ENCODE results near the gene SEMA5B.
A peak's percentile ranks its signal among the peaks of the same experiment; 100 is the strongest.

The SEMA5B gene

DNA sequence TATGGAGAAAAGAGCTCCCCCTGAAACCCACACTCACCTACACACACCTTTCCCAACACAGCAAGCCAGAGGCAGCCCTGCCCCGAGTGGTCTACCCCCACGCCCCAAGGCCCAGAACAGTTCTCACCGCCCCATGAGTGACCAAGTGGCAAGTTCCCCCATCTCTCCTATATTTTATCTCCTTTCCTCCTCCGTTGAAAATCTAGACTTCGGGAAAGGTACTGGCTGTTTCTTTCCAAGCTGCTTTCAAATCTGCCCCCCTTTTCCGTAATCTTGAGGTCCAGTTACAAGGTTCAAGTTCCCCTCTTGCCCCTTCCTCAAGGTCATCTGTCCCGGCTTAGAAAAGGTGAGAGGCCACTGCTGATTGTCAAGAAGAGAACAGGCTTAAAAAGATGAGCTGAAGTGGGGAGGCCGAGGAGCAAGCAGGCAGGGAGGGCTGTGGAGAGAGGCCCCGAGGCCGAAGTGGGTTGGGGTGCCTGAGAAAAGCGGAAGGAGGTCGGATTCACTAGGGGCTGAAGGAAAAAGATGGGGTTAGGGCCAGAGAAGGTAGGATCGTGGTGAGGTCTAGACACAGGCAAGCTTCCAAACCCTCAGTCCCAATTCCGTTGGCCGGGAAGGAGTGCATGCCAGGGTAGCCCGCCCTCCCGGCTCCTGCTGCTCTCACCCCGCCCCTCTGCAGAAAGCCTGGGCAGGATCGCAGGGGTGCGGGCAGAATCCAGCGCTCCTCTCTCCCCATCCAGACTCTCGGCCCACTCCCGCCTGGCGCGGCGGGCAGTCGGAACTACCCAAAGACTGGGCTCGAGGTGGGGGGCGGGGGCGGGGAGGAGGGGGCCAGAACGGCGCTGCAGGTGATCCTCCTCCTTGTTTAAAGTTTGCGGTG is 1.7 kb downstream of the SEMA5B start:
- Histone ChIP-seq H2BK5ac (ENCODE audit: low read length) (no peak overlapping the region), H4K91ac (ENCODE audit: low read depth, low read length, poor library complexity) (no peak overlapping the region), H3K14ac (ENCODE audit: low read length) (no peak overlapping the region), H3K9ac (ENCODE audit: low read depth, low read length, poor library complexity) (peak overlapping the region; percentile 56), H3K9me3 (replicated peaks in 1 of 2; ENCODE audit: control insufficient read depth in 2 of 2, insufficient read depth in 1 of 2, low read depth in 1 of 2, low read length in 2 of 2) (peaks cover 0 to 46% of the 10 kb centered on the region in 2 donors), H4K8ac (ENCODE audit: low read depth, low read length) (no peak overlapping the region), H3K4ac (ENCODE audit: low read length) (no peak overlapping the region), H3K4me3 (ENCODE audit: low read length in 2 of 2) (peak overlapping the region; percentile 87 to 93), H2BK120ac (ENCODE audit: low read depth, low read length) (peak overlapping the region; percentile 11), H3K36me3 (replicated peaks in 1 of 2; ENCODE audit: control insufficient read depth in 2 of 2, insufficient read depth in 2 of 2, low read length in 2 of 2) (peaks cover 0 to 52% of the 10 kb centered on the region in 2 donors), H3K4me1 (ENCODE audit: control insufficient read depth in 2 of 2, insufficient read depth in 1 of 2, low read depth in 1 of 2, low read length in 2 of 2) (peaks cover 26 to 34% of the 10 kb centered on the region in 2 donors), H3K23ac (ENCODE audit: low read depth, low read length, poor library complexity) (no peak overlapping the region), H3K4me2 (ENCODE audit: insufficient read depth, low read length, poor library complexity, severe bottlenecking) (peak overlapping the region; percentile 100), H3K79me1 (ENCODE audit: low read depth, low read length) (peaks cover 3% of the 10 kb centered on the region), H2BK12ac (ENCODE audit: low read length) (no peak overlapping the region), H3K18ac (ENCODE audit: low read length) (peak overlapping the region; percentile 96), H2AK5ac (ENCODE audit: low read depth, low read length) (no peak overlapping the region), H3K27me3 (ENCODE audit: control insufficient read depth in 3 of 3, insufficient read depth in 3 of 3, low read depth in 1 of 3, low read length in 3 of 3) (no peaks in the 10 kb centered on the region), H2BK15ac (ENCODE audit: low read length) (peak overlapping the region; percentile 7), H3K27ac (replicated peaks; ENCODE audit: low read length) (no peak overlapping the region), H2AFZ (ENCODE audit: low read length) (no peak overlapping the region)
- peak; percentile 38 for DNase-seq (ENCODE audit: low spot score)
- no CpG with 5 or more reads among the region's 33 CpGs for WGBS, 2 donors (ENCODE audit: extremely low coverage in 2 of 2, insufficient read length in 2 of 2, insufficient replicate concordance in 1 of 2)

DNA sequence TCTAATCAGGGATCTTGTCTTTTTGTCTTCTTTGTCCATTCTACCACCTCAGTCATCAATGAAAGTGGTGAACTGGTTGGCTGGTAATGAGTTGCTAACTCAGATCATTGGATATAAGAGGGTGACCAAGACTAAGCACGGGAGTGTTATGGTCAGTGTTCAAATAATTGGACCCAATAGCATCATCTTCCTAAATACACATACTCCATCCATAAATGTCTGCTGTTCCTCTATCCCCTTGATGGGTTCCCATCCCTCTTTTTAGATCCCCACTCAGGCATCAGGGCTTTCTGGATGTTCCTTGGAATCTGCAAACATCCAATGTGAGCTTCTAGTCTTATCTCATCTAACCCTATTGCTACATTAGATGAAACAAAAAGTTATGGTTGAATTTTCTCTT is 3.5 kb downstream of the SEMA5B start:
- Histone ChIP-seq H3K27me3 (ENCODE audit: control insufficient read depth in 3 of 3, insufficient read depth in 3 of 3, low read depth in 1 of 3, low read length in 3 of 3) (no peaks in the 10 kb centered on the region), H3K4me1 (ENCODE audit: control insufficient read depth in 2 of 2, insufficient read depth in 1 of 2, low read depth in 1 of 2, low read length in 2 of 2) (peaks cover 9 to 26% of the 10 kb centered on the region in 2 donors)

DNA sequence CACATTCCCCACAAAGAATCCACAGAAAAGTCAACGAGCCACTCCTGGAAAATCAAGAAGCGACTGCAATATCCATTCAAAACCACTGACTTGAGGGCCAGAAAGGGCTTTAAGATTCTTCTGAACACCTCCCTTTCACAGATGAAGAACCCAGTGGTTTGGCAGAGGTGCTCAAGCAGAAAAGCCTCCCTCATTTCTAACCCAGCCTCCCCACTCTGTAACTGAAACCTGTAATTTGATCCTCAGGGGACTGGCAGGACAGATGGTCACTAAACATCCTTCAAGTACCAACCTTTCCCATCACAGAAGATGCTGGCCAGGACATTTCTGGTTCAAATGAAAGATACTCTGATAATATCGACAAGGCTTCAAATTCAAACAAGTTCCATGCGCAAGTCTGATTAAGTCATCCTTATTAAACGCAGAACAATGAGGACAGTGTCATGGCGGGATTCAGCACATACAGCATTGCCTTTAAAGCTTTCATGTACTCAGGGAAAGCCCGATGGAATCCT is 5.5 kb downstream of the SEMA5B start:
- H4K91ac ChIP-seq (ENCODE audit: low read depth, low read length, poor library complexity) = no peak overlapping the region
- peaks cover 0 to 56% of the 10 kb centered on the region in 2 donors for H3K9me3 ChIP-seq (replicated peaks in 1 of 2; ENCODE audit: control insufficient read depth in 2 of 2, insufficient read depth in 1 of 2, low read depth in 1 of 2, low read length in 2 of 2)
- H3K79me1 ChIP-seq (ENCODE audit: low read depth, low read length) = peaks cover 2% of the 10 kb centered on the region
- DNase-seq (ENCODE audit: low spot score) = no peak
- no peak overlapping the region for H3K18ac ChIP-seq (ENCODE audit: low read length)
- no peak overlapping the region for H3K27ac ChIP-seq (replicated peaks; ENCODE audit: low read length)
- no CpG with 5 or more reads among the region's 7 CpGs for WGBS, 2 donors (ENCODE audit: extremely low coverage in 2 of 2, insufficient read length in 2 of 2, insufficient replicate concordance in 1 of 2)
- H3K36me3 ChIP-seq (replicated peaks in 1 of 2; ENCODE audit: control insufficient read depth in 2 of 2, insufficient read depth in 2 of 2, low read length in 2 of 2) = peaks cover 0 to 88% of the 10 kb centered on the region in 2 donors
- no peak overlapping the region for H3K23ac ChIP-seq (ENCODE audit: low read depth, low read length, poor library complexity)
- no peak overlapping the region for H3K4me3 ChIP-seq (ENCODE audit: low read length in 2 of 2)
- no peak overlapping the region for H2AK5ac ChIP-seq (ENCODE audit: low read depth, low read length)
- H3K14ac ChIP-seq (ENCODE audit: low read length) = no peak overlapping the region
- H3K4me1 ChIP-seq (ENCODE audit: control insufficient read depth in 2 of 2, insufficient read depth in 1 of 2, low read depth in 1 of 2, low read length in 2 of 2) = peaks cover 6 to 21% of the 10 kb centered on the region in 2 donors
- H3K27me3 ChIP-seq (ENCODE audit: control insufficient read depth in 3 of 3, insufficient read depth in 3 of 3, low read depth in 1 of 3, low read length in 3 of 3) = no peaks in the 10 kb centered on the region
- no peak overlapping the region for H3K9ac ChIP-seq (ENCODE audit: low read depth, low read length, poor library complexity)
- H4K8ac ChIP-seq (ENCODE audit: low read depth, low read length) = no peak overlapping the region
- H2BK120ac ChIP-seq (ENCODE audit: low read depth, low read length) = no peak overlapping the region
- H2BK12ac ChIP-seq (ENCODE audit: low read length) = no peak overlapping the region
- H3K4ac ChIP-seq (ENCODE audit: low read length) = no peak overlapping the region
- no peak overlapping the region for H2BK5ac ChIP-seq (ENCODE audit: low read length)
- H3K4me2 ChIP-seq (ENCODE audit: insufficient read depth, low read length, poor library complexity, severe bottlenecking) = no peak overlapping the region
- no peak overlapping the region for H2BK15ac ChIP-seq (ENCODE audit: low read length)
- no peak overlapping the region for H2AFZ ChIP-seq (ENCODE audit: low read length)

More for the DNA sequence above, 3.5 kb downstream of the SEMA5B start:
- H3K36me3 ChIP-seq (replicated peaks in 1 of 2; ENCODE audit: control insufficient read depth in 2 of 2, insufficient read depth in 2 of 2, low read length in 2 of 2) = peaks cover 0 to 70% of the 10 kb centered on the region in 2 donors
- no peak overlapping the region for H2AK5ac ChIP-seq (ENCODE audit: low read depth, low read length)
- H3K4me2 ChIP-seq (ENCODE audit: insufficient read depth, low read length, poor library complexity, severe bottlenecking) = no peak overlapping the region
- H3K9me3 ChIP-seq (replicated peaks in 1 of 2; ENCODE audit: control insufficient read depth in 2 of 2, insufficient read depth in 1 of 2, low read depth in 1 of 2, low read length in 2 of 2) = peaks cover 0 to 50% of the 10 kb centered on the region in 2 donors
- H2AFZ ChIP-seq (ENCODE audit: low read length) = no peak overlapping the region
- no peak overlapping the region for H3K14ac ChIP-seq (ENCODE audit: low read length)
- no peak overlapping the region for H2BK15ac ChIP-seq (ENCODE audit: low read length)
- no peak overlapping the region for H2BK120ac ChIP-seq (ENCODE audit: low read depth, low read length)
- no peak overlapping the region for H3K9ac ChIP-seq (ENCODE audit: low read depth, low read length, poor library complexity)
- H2BK5ac ChIP-seq (ENCODE audit: low read length) = no peak overlapping the region
- H4K8ac ChIP-seq (ENCODE audit: low read depth, low read length) = no peak overlapping the region
- no peak overlapping the region for H4K91ac ChIP-seq (ENCODE audit: low read depth, low read length, poor library complexity)
- WGBS, 2 donors (ENCODE audit: extremely low coverage in 2 of 2, insufficient read length in 2 of 2, insufficient replicate concordance in 1 of 2) = no CpG with 5 or more reads among the region's 1 CpG
- no peak overlapping the region for H3K4me3 ChIP-seq (ENCODE audit: low read length in 2 of 2)
- peaks cover 3% of the 10 kb centered on the region for H3K79me1 ChIP-seq (ENCODE audit: low read depth, low read length)
- H3K23ac ChIP-seq (ENCODE audit: low read depth, low read length, poor library complexity) = no peak overlapping the region
- H2BK12ac ChIP-seq (ENCODE audit: low read length) = no peak overlapping the region
- no peak overlapping the region for H3K4ac ChIP-seq (ENCODE audit: low read length)
- H3K27ac ChIP-seq (replicated peaks; ENCODE audit: low read length) = no peak overlapping the region
- H3K18ac ChIP-seq (ENCODE audit: low read length) = no peak overlapping the region
- DNase-seq (ENCODE audit: low spot score) = no peak

DNA sequence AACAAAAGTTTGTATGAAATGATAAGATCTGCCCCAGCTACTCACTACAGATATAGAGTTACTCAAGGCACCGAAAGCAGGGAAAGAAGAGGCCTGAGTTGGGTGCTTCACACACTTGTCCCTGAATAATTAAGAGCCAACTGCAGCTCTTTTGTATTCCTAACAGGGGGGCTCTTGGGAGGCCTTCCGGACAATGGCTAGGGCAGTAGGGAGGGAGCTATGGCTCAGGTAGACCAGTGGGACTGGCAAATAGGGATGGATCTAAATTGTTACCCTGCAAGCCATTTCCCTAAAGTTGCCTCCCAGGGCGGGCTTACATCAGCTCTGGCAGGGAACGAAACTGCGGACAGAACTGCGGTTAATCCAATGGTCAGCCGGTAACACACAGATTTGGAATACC is 6.2 kb downstream of the SEMA5B start:
- Histone ChIP-seq H3K27me3 (ENCODE audit: control insufficient read depth in 3 of 3, insufficient read depth in 3 of 3, low read depth in 1 of 3, low read length in 3 of 3) (no peaks in the 10 kb centered on the region), H4K8ac (ENCODE audit: low read depth, low read length) (no peak overlapping the region), H3K4me3 (ENCODE audit: low read length in 2 of 2) (no peak overlapping the region), H2BK5ac (ENCODE audit: low read length) (no peak overlapping the region), H2AFZ (ENCODE audit: low read length) (no peak overlapping the region), H3K27ac (replicated peaks; ENCODE audit: low read length) (no peak overlapping the region), H3K9ac (ENCODE audit: low read depth, low read length, poor library complexity) (no peak overlapping the region), H3K23ac (ENCODE audit: low read depth, low read length, poor library complexity) (no peak overlapping the region), H2AK5ac (ENCODE audit: low read depth, low read length) (peak overlapping the region; percentile 50), H2BK15ac (ENCODE audit: low read length) (no peak overlapping the region), H3K9me3 (replicated peaks in 1 of 2; ENCODE audit: control insufficient read depth in 2 of 2, insufficient read depth in 1 of 2, low read depth in 1 of 2, low read length in 2 of 2) (peaks cover 0 to 56% of the 10 kb centered on the region in 2 donors), H3K4ac (ENCODE audit: low read length) (no peak overlapping the region), H3K4me1 (ENCODE audit: control insufficient read depth in 2 of 2, insufficient read depth in 1 of 2, low read depth in 1 of 2, low read length in 2 of 2) (peaks cover 6 to 21% of the 10 kb centered on the region in 2 donors), H4K91ac (ENCODE audit: low read depth, low read length, poor library complexity) (no peak overlapping the region), H2BK120ac (ENCODE audit: low read depth, low read length) (no peak overlapping the region), H2BK12ac (ENCODE audit: low read length) (no peak overlapping the region), H3K79me1 (ENCODE audit: low read depth, low read length) (no peaks in the 10 kb centered on the region), H3K36me3 (replicated peaks in 1 of 2; ENCODE audit: control insufficient read depth in 2 of 2, insufficient read depth in 2 of 2, low read length in 2 of 2) (peaks cover 0 to 93% of the 10 kb centered on the region in 2 donors), H3K18ac (ENCODE audit: low read length) (no peak overlapping the region), H3K4me2 (ENCODE audit: insufficient read depth, low read length, poor library complexity, severe bottlenecking) (no peak overlapping the region), H3K14ac (ENCODE audit: low read length) (no peak overlapping the region)
- DNase-seq (ENCODE audit: low spot score) = no peak
- WGBS, 2 donors (ENCODE audit: extremely low coverage in 2 of 2, insufficient read length in 2 of 2, insufficient replicate concordance in 1 of 2) = no CpG with 5 or more reads among the region's 7 CpGs

Data from neuronal stem cell (in vitro differentiated cells).